GM19099 (cell line): ENCODE results near the gene BCAT1.

Experiments
- POLR2A ChIP-seq: IDR thresholded peaks from 3 replicates; pipeline ENCODE4 v1.6.1; 2011; ENCODE audit warnings: low read depth; ENCODE audit not compliant: insufficient read length; ENCODE audit errors: extremely low read depth

BCAT1 gene

DNA sequence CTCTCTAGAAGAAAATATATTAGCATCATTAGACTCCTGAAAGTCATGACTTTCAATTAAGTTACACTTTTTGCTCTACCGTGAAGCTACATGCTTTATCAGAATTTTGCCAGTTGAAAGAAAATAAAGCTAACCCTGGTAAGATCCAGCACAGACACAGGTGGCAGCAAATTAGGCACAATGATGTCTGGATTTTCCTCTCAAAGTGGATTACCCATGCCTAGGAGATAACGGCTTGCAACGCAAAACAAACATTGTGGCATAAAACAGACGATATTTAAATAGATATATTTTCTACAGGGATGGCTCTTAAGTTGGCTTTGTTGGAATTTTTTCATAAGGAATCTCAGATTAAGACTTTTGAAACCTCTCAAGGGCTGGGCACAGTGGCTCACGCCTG, 33.4 kb downstream of the BCAT1 start:
- TF ChIP-seq POLR2A, result no peak

DNA sequence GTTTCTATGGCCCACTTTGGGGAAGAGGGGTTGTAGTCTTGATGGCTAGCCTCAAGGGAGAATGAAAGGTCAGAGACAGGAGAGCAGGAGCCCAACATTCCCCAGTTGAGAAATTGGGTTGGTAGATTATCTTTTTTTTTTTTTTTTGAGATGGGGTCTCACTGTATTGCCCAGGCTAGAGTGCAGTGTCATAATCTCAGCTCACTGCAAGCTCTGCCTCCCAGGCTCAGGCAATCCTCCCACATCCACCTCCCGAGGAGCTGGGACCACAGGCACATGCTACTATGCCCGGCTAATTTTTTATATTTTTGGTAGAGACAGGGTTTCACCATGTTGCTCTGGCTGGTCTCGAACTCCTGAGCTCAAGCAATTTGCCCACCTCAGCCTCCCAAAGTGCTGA, 34.9 kb downstream of the BCAT1 start:
- TF ChIP-seq POLR2A, result no peak

DNA sequence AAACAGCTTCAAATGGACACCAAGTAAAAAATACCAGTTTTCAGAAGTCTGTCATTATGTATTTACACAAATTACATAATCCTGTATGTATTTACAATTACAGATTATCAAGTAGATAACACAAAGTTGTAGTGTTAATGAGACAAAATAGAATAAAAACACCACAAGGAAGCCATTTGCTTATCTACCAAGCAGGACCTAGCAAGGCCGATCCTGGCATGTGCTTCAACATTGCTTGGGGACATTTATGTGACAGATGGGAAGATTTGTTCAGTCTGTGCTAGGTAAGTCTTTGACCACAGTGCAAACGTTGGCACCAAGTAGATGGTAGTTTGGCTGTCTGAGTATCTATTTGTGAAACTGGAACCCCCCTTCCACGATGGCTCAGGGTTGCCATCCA, 35.8 kb downstream of the BCAT1 start:
- no peak for TF ChIP-seq POLR2A

DNA sequence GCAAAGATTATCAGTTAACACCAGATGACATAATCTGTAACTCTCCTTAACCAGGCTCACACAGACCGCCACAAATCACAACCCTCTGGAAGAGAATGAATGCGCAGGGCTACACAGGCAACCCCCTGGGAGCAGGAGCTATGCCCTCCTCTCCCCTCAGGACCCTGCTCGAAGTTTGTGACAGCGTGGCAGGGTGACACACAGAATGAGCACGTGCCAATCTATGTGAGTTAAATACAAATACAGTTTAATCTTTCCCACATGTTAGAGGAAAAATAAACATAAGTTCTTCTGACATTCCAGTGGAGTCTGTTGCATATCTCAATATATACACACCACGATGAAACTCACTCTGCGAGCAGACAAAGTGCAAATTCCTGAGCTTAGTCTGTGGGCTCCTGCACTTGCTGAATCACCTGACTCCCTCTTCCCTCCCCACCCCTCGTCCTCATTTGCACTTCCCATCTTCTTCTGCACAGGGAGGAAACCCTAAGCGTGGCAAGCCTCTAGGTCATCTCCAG, 37.6 kb downstream of the BCAT1 start:
- no peak for TF ChIP-seq POLR2A

DNA sequence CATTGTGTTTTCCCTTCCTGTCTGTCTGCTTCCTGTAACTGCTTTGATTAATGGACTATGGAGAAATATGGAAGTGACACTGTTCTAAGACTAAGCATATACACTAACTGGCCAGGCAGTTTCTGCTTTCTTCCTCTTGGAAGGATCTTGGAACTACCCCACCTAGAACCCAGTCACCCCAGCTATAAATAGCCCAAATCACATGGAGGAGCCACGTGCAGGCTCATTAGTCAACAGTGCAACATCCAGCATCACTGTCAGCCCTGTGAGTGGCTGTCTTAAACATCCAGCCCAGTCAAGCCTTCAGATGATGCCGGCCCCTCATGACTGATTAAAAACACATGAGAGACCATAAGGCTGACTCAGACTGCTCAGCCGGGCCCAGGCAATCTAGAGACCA, 39.2 kb downstream of the BCAT1 start:
- TF ChIP-seq POLR2A, result no peak

DNA sequence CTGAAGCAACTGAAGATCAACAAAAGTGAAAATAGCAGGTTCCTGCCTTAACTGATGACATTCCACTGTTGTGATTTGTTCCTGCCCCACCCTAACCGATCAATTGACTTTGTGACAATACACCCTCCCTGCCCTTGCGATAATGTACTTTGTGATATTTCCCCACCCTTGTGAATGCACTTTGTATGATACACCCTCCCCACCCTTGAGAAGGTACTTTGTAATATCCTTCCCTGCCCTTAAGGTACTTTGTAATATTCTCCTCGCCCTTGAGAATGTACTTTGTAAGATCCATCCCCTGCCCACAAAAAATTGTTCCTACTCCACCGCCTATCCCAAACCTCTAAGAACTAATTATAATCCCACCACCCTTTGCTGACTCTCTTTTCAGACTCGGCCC, 41.4 kb downstream of the BCAT1 start:
- TF ChIP-seq POLR2A, result no peak

DNA sequence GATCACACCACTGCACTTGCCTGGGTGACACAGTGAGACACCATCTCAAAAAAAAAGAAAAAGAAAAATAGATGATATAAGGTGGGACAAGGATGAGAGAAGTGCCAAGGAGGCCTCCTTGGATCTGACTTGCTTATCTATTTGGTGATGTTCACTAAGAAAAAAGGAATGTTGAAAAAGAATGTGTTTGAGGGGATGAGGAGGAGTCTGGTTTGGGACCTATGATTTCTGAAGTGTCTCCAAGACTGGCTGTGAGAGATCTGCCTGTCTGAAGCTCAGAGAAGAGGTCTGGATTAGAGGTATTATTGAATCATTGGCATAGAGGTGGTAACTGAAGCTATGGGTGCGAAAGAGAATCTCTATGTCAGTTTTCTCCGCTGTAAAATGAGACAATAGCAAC, 42.8 kb downstream of the BCAT1 start:
- no peak for TF ChIP-seq POLR2A

DNA sequence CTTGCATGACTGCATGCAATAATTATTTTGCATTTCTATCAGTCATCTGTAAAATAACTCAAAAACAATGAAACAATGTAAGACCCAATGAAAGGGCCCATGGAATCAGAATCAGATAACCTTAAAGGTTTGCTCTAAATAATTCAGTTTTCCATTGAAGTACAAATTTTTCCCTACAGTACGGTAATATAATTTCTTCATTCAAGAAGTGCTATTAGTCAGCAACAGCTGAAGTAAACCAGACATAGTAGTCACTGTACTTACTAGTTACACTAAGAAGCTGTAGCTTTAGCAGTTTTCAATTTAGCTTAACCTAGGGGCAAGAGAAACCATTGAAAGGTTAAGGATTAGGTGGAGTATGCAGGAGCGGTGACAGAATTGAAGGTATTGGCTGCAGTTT, 43.5 kb downstream of the BCAT1 start:
- TF ChIP-seq POLR2A, result no peak

DNA sequence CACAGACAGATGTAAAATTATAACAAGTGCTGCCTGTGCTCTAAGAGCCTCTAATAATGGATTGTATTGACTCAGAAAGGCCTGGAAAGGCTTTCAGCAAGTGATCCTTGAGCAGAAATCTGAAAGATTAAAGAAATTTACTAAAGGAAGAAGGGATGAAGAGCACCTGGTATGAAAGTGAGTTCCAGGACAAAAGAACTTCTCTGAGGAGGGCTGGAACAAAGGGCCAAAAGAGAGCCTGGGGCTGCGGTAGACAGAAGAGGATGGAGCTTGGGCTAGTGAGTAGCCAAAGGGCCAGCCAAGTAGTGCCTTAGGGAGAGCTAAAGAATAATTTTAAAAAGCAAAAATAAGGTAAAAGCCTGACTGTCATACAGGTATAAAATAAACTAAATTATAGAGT, 44.0 kb downstream of the BCAT1 start:
- no peak for TF ChIP-seq POLR2A

DNA sequence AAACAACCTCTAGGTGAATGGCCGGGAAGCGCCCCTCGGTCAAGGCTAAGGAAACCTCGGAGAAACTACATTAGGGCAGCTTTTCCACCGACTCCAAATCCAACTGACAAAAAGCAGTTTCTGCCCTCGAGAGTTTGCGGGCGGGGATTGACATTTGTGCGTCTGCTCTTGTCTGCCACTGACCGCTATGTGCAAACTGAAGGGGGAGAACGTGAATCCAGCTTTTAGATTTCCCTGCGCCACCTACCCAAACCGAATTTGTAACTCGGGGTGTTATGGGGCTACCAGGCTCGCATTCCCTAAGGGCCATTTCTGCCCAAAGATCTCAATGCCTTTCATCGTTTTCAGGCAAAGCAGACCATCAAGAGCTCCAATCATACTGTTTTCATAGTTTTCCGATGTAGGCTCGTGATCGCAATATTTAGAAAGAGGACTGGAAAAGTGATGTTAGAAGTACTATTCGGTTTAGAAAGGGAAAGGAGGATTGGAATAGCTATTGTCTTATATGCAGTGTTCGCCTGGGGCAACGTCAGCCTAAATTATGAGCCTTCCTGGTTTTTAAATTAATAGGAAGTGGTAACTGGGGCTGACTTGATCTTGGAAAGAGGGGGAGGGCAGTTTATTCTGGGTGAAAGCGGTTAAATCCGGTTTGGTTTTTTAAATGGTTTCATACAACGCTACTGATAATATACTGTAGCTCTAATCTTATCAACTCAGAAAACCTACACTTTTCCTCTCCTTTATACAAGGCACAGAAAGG, 45.4 kb downstream of the BCAT1 start:
- no peak for TF ChIP-seq POLR2A

DNA sequence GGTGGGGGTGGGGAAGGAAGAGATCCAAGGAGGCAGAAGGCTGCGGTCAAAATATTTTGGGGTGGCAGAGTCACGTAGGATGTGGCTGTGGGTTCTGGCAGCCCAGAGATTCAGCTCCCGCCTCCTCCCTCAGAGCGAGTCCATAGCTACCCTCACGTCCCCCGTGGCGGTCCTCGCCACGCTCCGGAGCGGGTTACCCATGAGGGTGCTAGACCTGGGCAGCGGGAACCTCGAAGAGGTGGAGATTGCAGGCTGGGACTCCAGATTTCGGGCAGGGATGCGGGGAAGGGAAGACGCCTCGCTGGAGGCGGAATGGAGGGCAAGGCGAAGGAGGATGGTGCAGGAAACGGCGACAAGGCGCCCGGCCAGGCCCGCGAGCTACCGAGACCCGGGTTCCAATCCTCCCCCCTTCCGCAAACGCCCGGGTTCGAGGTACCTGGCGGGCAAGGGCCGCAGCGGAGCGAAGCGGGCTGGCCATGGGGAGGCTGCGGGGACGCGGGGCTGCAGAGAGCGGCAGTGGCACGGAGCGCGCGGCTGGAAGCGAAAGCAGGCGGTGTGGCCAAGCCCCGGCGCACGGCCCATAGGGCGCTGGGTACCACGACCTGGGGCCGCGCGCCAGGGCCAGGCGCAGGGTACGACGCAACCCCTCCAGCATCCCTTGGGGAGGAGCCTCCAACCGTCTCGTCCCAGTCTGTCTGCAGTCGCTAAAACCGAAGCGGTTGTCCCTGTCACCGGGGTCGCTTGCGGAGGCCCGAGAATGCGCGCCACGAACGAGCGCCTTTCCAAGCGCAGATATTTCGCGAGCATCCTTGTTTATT, 46.2 kb downstream of the BCAT1 start:
- no peak for TF ChIP-seq POLR2A

DNA sequence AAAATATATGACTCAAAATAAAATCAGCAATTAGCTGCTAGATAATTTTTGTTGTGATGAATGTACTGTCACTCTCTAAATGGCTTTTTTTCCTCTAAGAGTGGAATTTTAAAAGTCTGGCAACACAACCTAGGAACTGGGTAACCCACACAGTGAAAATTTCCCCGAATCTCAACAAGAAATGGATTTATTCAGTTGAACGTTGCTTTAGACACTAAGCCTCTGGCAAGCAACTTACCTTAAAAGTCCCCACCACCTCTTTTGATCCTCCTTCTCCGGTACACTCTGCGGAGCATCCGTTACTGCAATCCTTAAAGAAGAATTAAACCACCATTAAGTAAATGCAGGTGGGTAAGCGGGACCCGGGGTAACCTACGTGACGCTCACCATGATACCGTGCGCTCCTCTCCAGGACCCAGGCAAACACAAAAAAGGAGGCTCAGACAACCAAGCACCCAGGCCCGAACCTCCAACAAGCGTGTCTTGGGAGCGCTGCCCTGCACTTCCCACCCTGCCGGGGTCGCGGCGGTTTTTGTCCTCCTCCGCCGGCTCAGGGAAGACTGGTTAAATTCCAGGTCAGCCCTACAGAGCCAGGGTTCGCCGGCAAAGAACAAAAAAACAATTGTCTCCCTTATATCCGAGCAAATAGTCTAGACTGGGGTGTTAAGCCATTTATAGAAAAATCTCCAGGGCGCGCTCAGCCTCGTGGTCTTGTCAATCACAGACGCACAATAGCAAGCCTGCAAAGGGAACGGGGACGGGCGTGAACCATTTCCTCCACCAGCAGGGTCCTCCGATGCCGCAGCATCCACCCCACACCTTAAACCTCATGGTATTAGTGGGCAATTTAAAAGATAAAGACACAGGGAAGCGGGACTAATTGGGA, 47.1 kb downstream of the BCAT1 start:
- TF ChIP-seq POLR2A, result no peak

DNA sequence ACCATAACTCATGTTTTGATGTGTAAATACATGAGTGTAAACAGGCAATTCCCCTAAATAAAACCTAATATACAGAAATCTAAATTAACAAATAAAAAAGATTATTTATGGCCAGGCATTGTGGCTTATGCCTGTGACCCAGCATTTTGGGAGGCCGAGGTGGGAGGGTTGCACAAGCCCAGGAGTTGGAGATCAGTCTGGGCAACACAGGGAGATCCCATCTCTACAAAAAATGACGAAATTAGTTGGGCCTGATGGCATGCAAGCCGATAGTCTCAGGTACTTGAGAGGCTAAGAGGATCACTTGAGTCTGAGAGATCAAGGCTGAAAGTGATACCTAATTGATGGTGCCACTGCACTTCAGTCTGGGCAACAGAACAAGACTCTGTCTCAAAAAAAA, 48.7 kb downstream of the BCAT1 start:
- no peak for TF ChIP-seq POLR2A

DNA sequence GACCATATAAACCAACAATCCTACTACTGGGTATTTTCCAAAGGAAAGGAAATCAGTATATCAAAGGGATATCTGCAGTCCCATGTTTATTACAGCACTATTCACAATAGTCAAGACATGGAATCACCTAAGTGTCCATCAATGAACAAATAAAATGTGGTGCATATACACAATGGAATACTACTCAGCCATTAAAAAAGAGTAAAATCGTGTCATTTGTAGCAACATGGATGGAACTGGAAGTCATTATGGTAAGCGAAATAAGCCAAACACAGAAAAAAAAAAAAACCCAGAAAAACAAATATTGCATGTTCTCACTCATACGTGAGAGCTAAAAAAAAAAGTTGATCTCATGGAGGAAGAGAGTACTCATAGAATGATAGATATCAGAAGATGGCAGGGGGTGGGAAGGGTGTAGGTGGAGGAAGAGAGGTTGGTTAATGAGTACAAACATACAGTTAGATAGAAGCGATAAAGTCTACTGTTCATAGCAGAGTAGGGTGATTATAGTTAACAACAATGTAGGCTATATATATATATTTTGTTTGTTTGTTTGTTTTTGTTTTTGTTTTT, 49.3 kb downstream of the BCAT1 start:
- TF ChIP-seq POLR2A, result no peak

DNA sequence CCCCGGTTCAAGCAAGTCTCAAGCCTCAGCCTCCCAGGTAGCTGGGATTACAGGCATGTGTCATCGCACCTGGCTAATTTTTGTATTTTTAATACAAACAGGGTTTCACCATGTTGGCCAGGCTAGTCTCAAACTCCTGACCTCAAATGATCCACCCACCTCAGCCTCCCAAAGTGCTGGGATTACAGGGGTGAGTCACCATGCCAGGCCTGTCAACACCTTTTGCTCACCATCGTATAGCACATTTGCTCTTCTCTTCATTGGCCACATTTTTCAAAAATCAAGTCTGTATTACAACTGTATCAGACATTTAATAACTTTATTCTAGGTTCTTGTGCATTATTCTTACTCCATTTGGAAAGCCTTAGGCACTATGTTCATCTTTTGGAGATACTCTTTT, 50.3 kb downstream of the BCAT1 start:
- TF ChIP-seq POLR2A, result no peak
